Measurements from ENCODE around the gene SGIP1.

The SGIP1 gene

GRCh38 chr1:66571789-66572188 is 37.8 kb downstream of the SGIP1 start:
- no peaks in the 10 kb centered on the region for H3K27me3 ChIP-seq (ENCODE audit: insufficient read depth, poor library complexity, severe bottlenecking)
- peaks cover 39% of the 10 kb centered on the region for H3K4me1 ChIP-seq (ENCODE audit: insufficient read depth, poor library complexity, severe bottlenecking)
- no peaks in the 10 kb centered on the region for H3K36me3 ChIP-seq (ENCODE audit: low read depth)
- H3K9me3 ChIP-seq (ENCODE audit: severe bottlenecking), result no peaks in the 10 kb centered on the region
- peak; percentile 57; the same call in 2 of the 3 replicates for ATAC-seq (ENCODE audit: low read depth)
- peak overlapping the region; percentile 72 for H3K27ac ChIP-seq (ENCODE audit: poor library complexity, severe bottlenecking)
- DNase-seq (ENCODE audit: low spot score), result no peak
- TF ChIP-seq, protein P1, sequence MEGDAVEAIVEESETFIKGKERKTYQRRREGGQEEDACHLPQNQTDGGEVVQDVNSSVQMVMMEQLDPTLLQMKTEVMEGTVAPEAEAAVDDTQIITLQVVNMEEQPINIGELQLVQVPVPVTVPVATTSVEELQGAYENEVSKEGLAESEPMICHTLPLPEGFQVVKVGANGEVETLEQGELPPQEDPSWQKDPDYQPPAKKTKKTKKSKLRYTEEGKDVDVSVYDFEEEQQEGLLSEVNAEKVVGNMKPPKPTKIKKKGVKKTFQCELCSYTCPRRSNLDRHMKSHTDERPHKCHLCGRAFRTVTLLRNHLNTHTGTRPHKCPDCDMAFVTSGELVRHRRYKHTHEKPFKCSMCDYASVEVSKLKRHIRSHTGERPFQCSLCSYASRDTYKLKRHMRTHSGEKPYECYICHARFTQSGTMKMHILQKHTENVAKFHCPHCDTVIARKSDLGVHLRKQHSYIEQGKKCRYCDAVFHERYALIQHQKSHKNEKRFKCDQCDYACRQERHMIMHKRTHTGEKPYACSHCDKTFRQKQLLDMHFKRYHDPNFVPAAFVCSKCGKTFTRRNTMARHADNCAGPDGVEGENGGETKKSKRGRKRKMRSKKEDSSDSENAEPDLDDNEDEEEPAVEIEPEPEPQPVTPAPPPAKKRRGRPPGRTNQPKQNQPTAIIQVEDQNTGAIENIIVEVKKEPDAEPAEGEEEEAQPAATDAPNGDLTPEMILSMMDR (IDR thresholded peaks at IDR 0.05; ENCODE audit: poor library complexity, severe bottlenecking), result no peak
- no peak overlapping the region for H3K4me3 ChIP-seq (ENCODE audit: severe bottlenecking)

DNA sequence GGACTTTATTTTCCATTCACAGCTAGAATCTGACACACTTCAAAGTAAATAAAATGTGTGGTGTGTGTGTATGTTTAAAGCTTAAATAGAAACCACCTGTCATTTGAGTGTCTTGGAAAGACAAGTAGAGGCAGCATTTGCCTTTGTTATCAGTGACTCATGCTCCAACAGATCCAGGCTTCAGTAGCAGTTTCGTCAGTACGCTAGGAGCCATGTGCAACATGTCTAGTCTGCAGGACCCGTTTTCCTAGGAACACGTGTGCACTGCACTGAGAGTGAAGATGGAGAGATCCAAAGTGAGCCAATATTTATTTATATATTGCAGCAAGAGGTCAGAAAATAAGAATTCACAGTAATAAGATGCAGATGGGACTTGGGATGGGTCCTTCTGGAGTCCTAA is 41.8 kb downstream of the SGIP1 start:
- TF ChIP-seq, protein P1 (IDR thresholded peaks at IDR 0.05; ENCODE audit: poor library complexity, severe bottlenecking), result no peak
- H3K27me3 ChIP-seq (ENCODE audit: insufficient read depth, poor library complexity, severe bottlenecking), result no peaks in the 10 kb centered on the region
- no peaks in the 10 kb centered on the region for H3K36me3 ChIP-seq (ENCODE audit: low read depth)
- peaks cover 27% of the 10 kb centered on the region for H3K4me1 ChIP-seq (ENCODE audit: insufficient read depth, poor library complexity, severe bottlenecking)
- DNase-seq (ENCODE audit: low spot score) (peak; percentile 48), ATAC-seq (ENCODE audit: low read depth) (peak; percentile 90)
- H3K9me3 ChIP-seq (ENCODE audit: severe bottlenecking), result no peaks in the 10 kb centered on the region
- no peak overlapping the region for H3K4me3 ChIP-seq (ENCODE audit: severe bottlenecking)
- no peak overlapping the region for H3K27ac ChIP-seq (ENCODE audit: poor library complexity, severe bottlenecking)

DNA sequence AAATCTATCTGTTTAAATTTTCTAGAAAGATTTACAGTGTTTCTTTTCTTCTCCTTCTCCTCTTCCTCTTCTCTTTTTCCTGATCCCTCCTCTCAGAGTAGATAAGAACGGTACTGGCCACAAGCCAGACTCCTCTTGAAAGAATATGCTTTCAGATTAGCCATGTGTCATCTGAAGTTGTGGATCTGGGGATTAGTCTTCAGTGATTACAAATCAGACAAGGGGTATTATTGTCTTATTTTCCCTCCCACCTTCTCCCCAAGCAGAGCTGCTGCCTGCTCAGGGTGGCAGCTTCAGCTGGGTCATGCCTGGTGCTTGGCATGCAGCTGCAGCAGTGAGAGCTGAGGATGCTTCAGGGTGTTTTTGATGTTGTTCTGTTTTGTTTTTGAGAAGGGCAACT is 42.7 kb downstream of the SGIP1 start:
- Histone ChIP-seq H3K9me3 (ENCODE audit: severe bottlenecking) (no peaks in the 10 kb centered on the region), H3K27me3 (ENCODE audit: insufficient read depth, poor library complexity, severe bottlenecking) (no peaks in the 10 kb centered on the region), H3K4me3 (ENCODE audit: severe bottlenecking) (no peak overlapping the region), H3K4me1 (ENCODE audit: insufficient read depth, poor library complexity, severe bottlenecking) (peaks cover 18% of the 10 kb centered on the region), H3K27ac (ENCODE audit: poor library complexity, severe bottlenecking) (no peak overlapping the region), H3K36me3 (ENCODE audit: low read depth) (no peaks in the 10 kb centered on the region)
- DNase-seq (ENCODE audit: low spot score) (no peak), ATAC-seq (ENCODE audit: low read depth) (no peak)
- TF ChIP-seq, protein P1 (IDR thresholded peaks at IDR 0.05; ENCODE audit: poor library complexity, severe bottlenecking), result no peak

DNA sequence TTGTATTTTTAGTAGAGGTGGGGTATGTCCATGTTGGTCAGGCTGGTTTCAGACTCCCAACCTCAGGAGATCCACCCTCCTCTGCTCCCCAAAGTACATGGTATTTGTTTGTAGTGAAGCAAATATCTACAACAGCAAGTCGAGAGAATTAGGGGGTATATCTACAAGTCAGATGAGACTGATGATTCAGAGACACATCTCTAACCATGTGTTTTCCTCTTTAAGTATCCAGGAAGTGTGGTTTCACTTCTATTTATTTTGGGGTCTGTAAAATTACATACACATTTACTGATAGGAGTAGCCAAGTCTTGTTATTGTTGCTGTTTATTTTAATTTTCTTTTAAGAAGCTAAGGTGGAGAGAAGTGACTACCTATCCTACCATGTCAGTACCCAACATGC is 44.9 kb downstream of the SGIP1 start:
- no peak for ATAC-seq (ENCODE audit: low read depth)
- TF ChIP-seq, protein P1 (IDR thresholded peaks at IDR 0.05; ENCODE audit: poor library complexity, severe bottlenecking), result no peak
- Histone ChIP-seq H3K4me3 (ENCODE audit: severe bottlenecking) (no peak overlapping the region), H3K27ac (ENCODE audit: poor library complexity, severe bottlenecking) (no peak overlapping the region), H3K36me3 (ENCODE audit: low read depth) (no peaks in the 10 kb centered on the region), H3K27me3 (ENCODE audit: insufficient read depth, poor library complexity, severe bottlenecking) (no peaks in the 10 kb centered on the region), H3K9me3 (ENCODE audit: severe bottlenecking) (no peaks in the 10 kb centered on the region), H3K4me1 (ENCODE audit: insufficient read depth, poor library complexity, severe bottlenecking) (peaks cover 8% of the 10 kb centered on the region)
- no peak for DNase-seq (ENCODE audit: low spot score)

- TF ChIP-seq, protein P1 (IDR thresholded peaks at IDR 0.05; ENCODE audit: poor library complexity, severe bottlenecking), result no peak
- Histone ChIP-seq H3K27ac (ENCODE audit: poor library complexity, severe bottlenecking) (no peak overlapping the region), H3K9me3 (ENCODE audit: severe bottlenecking) (no peaks in the 10 kb centered on the region), H3K4me1 (ENCODE audit: insufficient read depth, poor library complexity, severe bottlenecking) (peaks cover 8% of the 10 kb centered on the region), H3K27me3 (ENCODE audit: insufficient read depth, poor library complexity, severe bottlenecking) (no peaks in the 10 kb centered on the region), H3K4me3 (ENCODE audit: severe bottlenecking) (no peak overlapping the region), H3K36me3 (ENCODE audit: low read depth) (no peaks in the 10 kb centered on the region)
- no peak for ATAC-seq (ENCODE audit: low read depth)
- DNase-seq (ENCODE audit: low spot score), result no peak
These were observed 46.1 kb downstream of the SGIP1 start for GRCh38 chr1:66580081-66580480.
